Measurements from ENCODE around the gene FASTK. TPM values are rescaled to one million over a fixed set of nuclear protein-coding genes. Genes with fewer than 3 reads are reported as not detected.

Gene FASTK
- total RNA-seq, 1 donor from 2014 or later = 22.4 TPM

DNA sequence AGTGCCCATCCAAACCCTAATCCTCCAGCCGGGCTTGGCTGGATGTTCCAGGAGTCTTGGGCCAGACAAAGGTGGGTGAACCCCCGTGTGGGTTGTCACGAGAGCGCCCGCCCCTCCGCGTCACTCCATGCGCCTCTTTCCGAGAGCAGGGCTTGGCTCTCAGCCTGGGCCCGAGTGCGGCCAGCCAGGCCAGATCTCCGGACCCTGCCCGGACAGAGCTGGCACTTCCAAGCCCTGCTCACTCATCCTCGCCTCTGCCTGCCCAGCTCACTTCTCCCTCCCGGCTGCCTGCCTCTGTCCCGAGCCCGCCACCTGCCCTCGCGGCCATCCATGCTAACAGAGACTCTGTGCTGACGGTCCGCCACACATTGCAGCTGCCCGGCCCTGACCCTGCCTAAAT lies 40.3 kb upstream of the FASTK start:
- no peak overlapping the region for H3K4me3 ChIP-seq
- Mint-ChIP-seq H3K36me3 (peaks cover 21% of the 10 kb centered on the region), H3K4me3 (peak overlapping the region; percentile 41), H3K4me1 (peaks cover 26% of the 10 kb centered on the region), H3K27me3 (ENCODE audit: insufficient read depth, low read depth) (peaks cover 6% of the 10 kb centered on the region), H3K27ac (no peak overlapping the region), H3K9me3 (no peaks in the 10 kb centered on the region)
- no peaks in the 10 kb centered on the region for H3K9me3 ChIP-seq (ENCODE audit: low read depth)
- H3K36me3 ChIP-seq = no peaks in the 10 kb centered on the region
- H3K27me3 ChIP-seq = peaks cover 5% of the 10 kb centered on the region
- TF ChIP-seq EZH2 (IDR thresholded peaks at IDR 0.05) (no peak), EZH2phosphoT487 (IDR thresholded peaks at IDR 0.05) (no peak)
- TF ChIP-seq, protein P1, sequence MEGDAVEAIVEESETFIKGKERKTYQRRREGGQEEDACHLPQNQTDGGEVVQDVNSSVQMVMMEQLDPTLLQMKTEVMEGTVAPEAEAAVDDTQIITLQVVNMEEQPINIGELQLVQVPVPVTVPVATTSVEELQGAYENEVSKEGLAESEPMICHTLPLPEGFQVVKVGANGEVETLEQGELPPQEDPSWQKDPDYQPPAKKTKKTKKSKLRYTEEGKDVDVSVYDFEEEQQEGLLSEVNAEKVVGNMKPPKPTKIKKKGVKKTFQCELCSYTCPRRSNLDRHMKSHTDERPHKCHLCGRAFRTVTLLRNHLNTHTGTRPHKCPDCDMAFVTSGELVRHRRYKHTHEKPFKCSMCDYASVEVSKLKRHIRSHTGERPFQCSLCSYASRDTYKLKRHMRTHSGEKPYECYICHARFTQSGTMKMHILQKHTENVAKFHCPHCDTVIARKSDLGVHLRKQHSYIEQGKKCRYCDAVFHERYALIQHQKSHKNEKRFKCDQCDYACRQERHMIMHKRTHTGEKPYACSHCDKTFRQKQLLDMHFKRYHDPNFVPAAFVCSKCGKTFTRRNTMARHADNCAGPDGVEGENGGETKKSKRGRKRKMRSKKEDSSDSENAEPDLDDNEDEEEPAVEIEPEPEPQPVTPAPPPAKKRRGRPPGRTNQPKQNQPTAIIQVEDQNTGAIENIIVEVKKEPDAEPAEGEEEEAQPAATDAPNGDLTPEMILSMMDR (IDR thresholded peaks at IDR 0.05) = no peak
- H3K27ac ChIP-seq = no peak overlapping the region
- H3K79me2 ChIP-seq (ENCODE audit: low read depth) = peaks cover 14% of the 10 kb centered on the region
- H3K4me2 ChIP-seq = no peak overlapping the region
- H3F3A ChIP-seq (ENCODE audit: low read depth) = peaks cover 29% of the 10 kb centered on the region
- no peak for DNase-seq (ENCODE audit: low spot score)
- no peak overlapping the region for H3K9ac ChIP-seq
- H4K20me1 ChIP-seq (ENCODE audit: low read depth) = peaks cover 79% of the 10 kb centered on the region
- H3K4me1 ChIP-seq = peaks cover 4% of the 10 kb centered on the region
- H2AFZ ChIP-seq (replicated peaks) = no peak overlapping the region

DNA sequence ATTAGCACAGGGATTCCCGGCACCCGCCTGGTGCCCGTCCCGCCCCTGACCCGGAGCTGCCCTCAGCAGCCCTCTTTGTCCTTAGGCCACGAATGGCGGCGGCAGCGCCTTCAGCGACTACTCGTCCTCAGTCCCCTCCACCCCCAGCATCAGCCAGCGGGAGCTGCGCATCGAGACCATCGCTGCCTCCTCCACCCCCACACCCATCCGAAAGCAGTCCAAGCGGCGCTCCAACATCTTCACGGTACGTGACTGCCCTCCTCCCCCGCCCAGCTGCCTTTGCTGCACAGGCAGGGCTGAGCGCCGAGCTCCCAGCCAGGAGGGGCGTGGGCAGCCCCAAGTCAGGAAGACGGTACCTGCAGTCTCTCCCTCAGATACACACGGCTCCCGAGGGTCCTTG lies 39.3 kb upstream of the FASTK start:
- no peak overlapping the region for H3K4me3 ChIP-seq
- peaks cover 75% of the 10 kb centered on the region for H4K20me1 ChIP-seq (ENCODE audit: low read depth)
- H3K4me3 Mint-ChIP-seq = no peak overlapping the region
- H3K27me3 Mint-ChIP-seq (ENCODE audit: insufficient read depth, low read depth) = peaks cover 4% of the 10 kb centered on the region
- no peak overlapping the region for H2AFZ ChIP-seq (replicated peaks)
- H3K27me3 ChIP-seq = peaks cover 10% of the 10 kb centered on the region
- no peaks in the 10 kb centered on the region for H3K9me3 Mint-ChIP-seq
- no peak for DNase-seq (ENCODE audit: low spot score)
- peaks cover 23% of the 10 kb centered on the region for H3F3A ChIP-seq (ENCODE audit: low read depth)
- H3K36me3 ChIP-seq = no peaks in the 10 kb centered on the region
- H3K9ac ChIP-seq = no peak overlapping the region
- peaks cover 19% of the 10 kb centered on the region for H3K79me2 ChIP-seq (ENCODE audit: low read depth)
- H3K27ac ChIP-seq = no peak overlapping the region
- no peaks in the 10 kb centered on the region for H3K9me3 ChIP-seq (ENCODE audit: low read depth)
- H3K27ac Mint-ChIP-seq = no peak overlapping the region
- peaks cover 21% of the 10 kb centered on the region for H3K36me3 Mint-ChIP-seq
- no peak overlapping the region for H3K4me2 ChIP-seq
- TF ChIP-seq EZH2phosphoT487 (IDR thresholded peaks at IDR 0.05) (no peak), EZH2 (IDR thresholded peaks at IDR 0.05) (no peak)
- TF ChIP-seq, protein P1 (IDR thresholded peaks at IDR 0.05) = no peak
- H3K4me1 ChIP-seq = peaks cover 8% of the 10 kb centered on the region
- peaks cover 21% of the 10 kb centered on the region for H3K4me1 Mint-ChIP-seq

DNA sequence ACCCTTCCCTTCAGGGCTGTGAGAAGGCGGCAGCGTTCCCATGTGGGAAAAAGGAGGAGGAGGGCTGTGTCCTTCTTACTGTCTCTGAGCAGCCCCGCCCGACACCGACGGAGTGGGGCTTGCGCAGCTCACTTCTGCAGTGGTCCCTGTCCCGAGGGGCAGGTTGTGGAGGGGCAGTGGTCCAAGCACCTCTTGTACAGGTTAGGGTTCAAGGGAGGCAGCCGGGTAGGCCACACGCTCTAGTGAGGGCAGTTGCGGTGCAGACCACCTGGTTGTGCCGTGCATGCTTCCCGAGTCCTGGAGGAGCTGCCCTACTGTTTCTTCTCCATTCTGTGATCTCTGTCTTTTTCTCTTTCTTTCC lies 38.4 kb upstream of the FASTK start:
- peaks cover 24% of the 10 kb centered on the region for H3K79me2 ChIP-seq (ENCODE audit: low read depth)
- H3K4me3 Mint-ChIP-seq = no peak overlapping the region
- no peaks in the 10 kb centered on the region for H3K9me3 Mint-ChIP-seq
- H2AFZ ChIP-seq (replicated peaks) = no peak overlapping the region
- peaks cover 15% of the 10 kb centered on the region for H3K27me3 ChIP-seq
- no peak overlapping the region for H3K4me3 ChIP-seq
- H4K20me1 ChIP-seq (ENCODE audit: low read depth) = peaks cover 72% of the 10 kb centered on the region
- H3K36me3 Mint-ChIP-seq = peaks cover 15% of the 10 kb centered on the region
- H3K9ac ChIP-seq = no peak overlapping the region
- no peak overlapping the region for H3K27ac Mint-ChIP-seq
- H3K27ac ChIP-seq = no peak overlapping the region
- no peak for DNase-seq (ENCODE audit: low spot score)
- H3F3A ChIP-seq (ENCODE audit: low read depth) = peaks cover 19% of the 10 kb centered on the region
- H3K4me2 ChIP-seq = no peak overlapping the region
- peaks cover 18% of the 10 kb centered on the region for H3K4me1 Mint-ChIP-seq
- TF ChIP-seq, protein P1 (IDR thresholded peaks at IDR 0.05) = no peak
- TF ChIP-seq EZH2 (IDR thresholded peaks at IDR 0.05) = no peak
- no peak for TF ChIP-seq EZH2phosphoT487 (IDR thresholded peaks at IDR 0.05)
- no peaks in the 10 kb centered on the region for H3K36me3 ChIP-seq
- H3K9me3 ChIP-seq (ENCODE audit: low read depth) = no peaks in the 10 kb centered on the region
- H3K27me3 Mint-ChIP-seq (ENCODE audit: insufficient read depth, low read depth) = peaks cover 2% of the 10 kb centered on the region
- peaks cover 12% of the 10 kb centered on the region for H3K4me1 ChIP-seq
